GM19099 (cell line): ENCODE measurements around the gene FCER2.
A peak's percentile ranks its signal among the peaks of the same experiment; 100 is the strongest.

ENCODE experiments used
- POLR2A ChIP-seq: IDR thresholded peaks from 3 replicates; pipeline ENCODE4 v1.6.1; 2011; ENCODE audit warnings: low read depth; ENCODE audit not compliant: insufficient read length; ENCODE audit errors: extremely low read depth

The FCER2 gene

GRCh38 chr19:7701654-7702457, at the start of gene FCER2:
TSS of gene FCER2 (minus strand) at chr19:7702131. CDS start at chr19:7699760, 2,371 bp downstream.
- peak; percentile 27 for TF ChIP-seq POLR2A

GRCh38 chr19:7751157-7751783, 49.3 kb upstream of the FCER2 start:
- TF ChIP-seq POLR2A, result no peak

GRCh38 chr19:7748756-7749155, 46.8 kb upstream of the FCER2 start:
- TF ChIP-seq POLR2A, result no peak

- no peak for TF ChIP-seq POLR2A
Observed at GRCh38 chr19:7748171-7748570, 46.2 kb upstream of the FCER2 start.

- no peak for TF ChIP-seq POLR2A
Observed at GRCh38 chr19:7746903-7747884, 45.3 kb upstream of the FCER2 start, which contains the start of gene CD209. TSS of gene CD209 (minus strand) at chr19:7747534. CDS start at chr19:7747511, 23 bp downstream.

- TF ChIP-seq POLR2A, result no peak
Observed at GRCh38 chr19:7744871-7745650, 43.1 kb upstream of the FCER2 start.

- TF ChIP-seq POLR2A, result no peak
Observed at GRCh38 chr19:7744199-7744786, 42.4 kb upstream of the FCER2 start.

GRCh38 chr19:7743425-7743841, 41.5 kb upstream of the FCER2 start:
- no peak for TF ChIP-seq POLR2A

- TF ChIP-seq POLR2A, result no peak
Observed at GRCh38 chr19:7742991-7743390, 41.1 kb upstream of the FCER2 start.

- TF ChIP-seq POLR2A, result no peak
Observed at GRCh38 chr19:7742575-7742974, 40.6 kb upstream of the FCER2 start.

- TF ChIP-seq POLR2A, result no peak
Observed at GRCh38 chr19:7740682-7741054, 38.7 kb upstream of the FCER2 start.

- TF ChIP-seq POLR2A, result no peak
Observed at GRCh38 chr19:7739801-7740681, 38.1 kb upstream of the FCER2 start.

- TF ChIP-seq POLR2A, result no peak
Observed at GRCh38 chr19:7739211-7739755, 37.4 kb upstream of the FCER2 start.
